WTC11 (cell line): ENCODE results near the gene DNM1. TPM values are rescaled to one million over a fixed set of nuclear protein-coding genes. Genes with fewer than 3 reads are reported as not detected.

Source experiments
- ATAC-seq: fragments of 200-7000 bp; cut with Tn5 transposase; 2 replicates; pipeline ENCODE4 v1.10.0; 2021; ENCODE audit warnings: mild to moderate bottlenecking, moderate library complexity
- CTCF ChIA-PET: fragments of 300-600 bp; sonication (Branson Sonifier 250); formaldehyde crosslinking; loops from one replicate; lab custom pipeline; 2021; ENCODE audit warnings: antibody characterized with exemption; lab: Charles Lee
- POLR2A ChIA-PET: fragments of 350-600 bp; sonication (Branson Sonifier 250); formaldehyde crosslinking; loops from one replicate; lab custom pipeline; 2021; ENCODE audit warnings: antibody characterized with exemption; lab: Charles Lee
- DNase-seq: peaks from one replicate; pipeline ENCODE4 v3.0.0; 2021; ENCODE audit warnings: low spot score
- H3K27ac Mint-ChIP-seq: 2 replicates; pipeline ENCODE4 v1.8.0; 2021; ENCODE audit warnings: mixed read lengths
- H3K27me3 Mint-ChIP-seq: 2 replicates; pipeline ENCODE4 v1.8.0; 2021; ENCODE audit warnings: low read depth, mild to moderate bottlenecking, moderate library complexity, mixed read lengths
- H3K36me3 Mint-ChIP-seq: 2 replicates; pipeline ENCODE4 v1.8.0; 2021; ENCODE audit warnings: mixed read lengths
- H3K4me1 Mint-ChIP-seq: 2 replicates; pipeline ENCODE4 v1.8.0; 2022; ENCODE audit warnings: mixed read lengths
- H3K4me3 Mint-ChIP-seq: 2 replicates; pipeline ENCODE4 v1.8.0; 2021; ENCODE audit warnings: mild to moderate bottlenecking, moderate library complexity, mixed read lengths
- H3K9me3 Mint-ChIP-seq: 2 replicates; pipeline ENCODE4 v1.8.0; 2021; ENCODE audit warnings: mixed read lengths
- ATF6 ChIP-seq: sonication (generic); formaldehyde crosslinking; IDR thresholded peaks from 2 replicates; pipeline ENCODE4 v1.8.1; 2023; ENCODE audit warnings: mild to moderate bottlenecking, missing genetic modification reagents
- ELF4 ChIP-seq: sonication (generic); formaldehyde crosslinking; IDR thresholded peaks from 2 replicates; pipeline ENCODE4 v1.8.1; 2022; ENCODE audit warnings: low read depth, mild to moderate bottlenecking, moderate library complexity, missing genetic modification reagents
- ERG ChIP-seq: fragments of 250-450 bp; sonication (Bioruptor Pico); IDR thresholded peaks from 2 replicates; pipeline ENCODE4 v1.8.0; 2021; ENCODE audit warnings: mild to moderate bottlenecking
- FOXP4 ChIP-seq: sonication (generic); formaldehyde crosslinking; IDR thresholded peaks from 2 replicates; pipeline ENCODE4 v1.8.0; 2022; ENCODE audit warnings: mild to moderate bottlenecking, missing genetic modification reagents
- GABPB1 ChIP-seq: sonication (generic); formaldehyde crosslinking; IDR thresholded peaks from 2 replicates; pipeline ENCODE4 v1.8.1; 2023; ENCODE audit warnings: mild to moderate bottlenecking, missing genetic modification reagents
- GRHL2 ChIP-seq: fragments of 250-450 bp; sonication (Bioruptor Pico); IDR thresholded peaks from 2 replicates; pipeline ENCODE4 v1.8.0; 2022; ENCODE audit warnings: mild to moderate bottlenecking, moderate library complexity; ENCODE audit not compliant: insufficient replicate concordance, severe bottlenecking
- HMGA2 ChIP-seq: fragments of 250-450 bp; sonication (Bioruptor Pico); IDR thresholded peaks from 2 replicates; pipeline ENCODE4 v1.4.0; 2021; ENCODE audit warnings: mild to moderate bottlenecking, moderate library complexity
- IRF2 ChIP-seq: sonication (generic); formaldehyde crosslinking; IDR thresholded peaks from 2 replicates; pipeline ENCODE4 v1.8.0; 2022; ENCODE audit warnings: low read depth, missing genetic modification reagents, borderline replicate concordance
- MYBL2 ChIP-seq: sonication (generic); formaldehyde crosslinking; IDR thresholded peaks from 2 replicates; pipeline ENCODE4 v1.8.1; 2023; ENCODE audit warnings: mild to moderate bottlenecking, moderate library complexity, missing genetic modification reagents
- NFATC4 ChIP-seq: fragments of 250-450 bp; sonication (Bioruptor Pico); IDR thresholded peaks from 2 replicates; pipeline ENCODE4 v1.9.0; 2021; ENCODE audit warnings: mild to moderate bottlenecking
- NR2C2 ChIP-seq: sonication (generic); formaldehyde crosslinking; IDR thresholded peaks from 2 replicates; pipeline ENCODE4 v1.8.0; 2022; ENCODE audit warnings: mild to moderate bottlenecking, missing genetic modification reagents
- PRDM15 ChIP-seq: sonication (generic); formaldehyde crosslinking; IDR thresholded peaks from 2 replicates; pipeline ENCODE4 v1.8.0; 2022; ENCODE audit warnings: missing genetic modification reagents
- PREB ChIP-seq: sonication (generic); formaldehyde crosslinking; IDR thresholded peaks from 2 replicates; pipeline ENCODE4 v1.8.1; 2022; ENCODE audit warnings: mild to moderate bottlenecking, missing genetic modification reagents, moderate library complexity, borderline replicate concordance
- RELA ChIP-seq: sonication (generic); formaldehyde crosslinking; IDR thresholded peaks from 2 replicates; pipeline ENCODE4 v1.8.1; 2022; ENCODE audit warnings: missing genetic modification reagents, mild to moderate bottlenecking, borderline replicate concordance
- SMAD4 ChIP-seq: sonication (generic); formaldehyde crosslinking; IDR thresholded peaks from 2 replicates; pipeline ENCODE4 v1.8.0; 2022; ENCODE audit warnings: mild to moderate bottlenecking, missing genetic modification reagents
- SOX15 ChIP-seq: fragments of 250-450 bp; sonication (Bioruptor Pico); IDR thresholded peaks from 2 replicates; pipeline ENCODE4 v1.9.0; 2021; ENCODE audit warnings: mild to moderate bottlenecking
- TEAD1 ChIP-seq: sonication (generic); formaldehyde crosslinking; IDR thresholded peaks from 2 replicates; pipeline ENCODE4 v1.8.0; 2022; ENCODE audit warnings: mild to moderate bottlenecking, missing genetic modification reagents
- ZNF532 ChIP-seq: fragments of 250-450 bp; sonication (Bioruptor Pico); IDR thresholded peaks from 2 replicates; pipeline ENCODE4 v1.9.0; 2021; ENCODE audit warnings: mild to moderate bottlenecking, borderline replicate concordance
- total RNA-seq: library from RNA; stranded (reverse); gene quantifications from 3 replicates; pipeline ENCODE4 v1.2.3, GENCODE V29; 2021

The DNM1 gene
- total RNA-seq, 1 experiment from 2014 or later: 79.0 TPM

- DNase-seq (no peak), ATAC-seq (no peak)
- CTCF ChIA-PET: interaction anchor here (1.4 to 2.7 kb wide), 2 partner anchors 12 to 125 kb away, joined by 4 to 7 read pairs; no protein-coding TSS in a partner anchor
- Mint-ChIP-seq H3K27me3 (no peaks in the 10 kb centered on the region), H3K4me1 (peaks cover 15% of the 10 kb centered on the region), H3K4me3 (no peak overlapping the region), H3K36me3 (peaks cover 5% of the 10 kb centered on the region), H3K27ac (no peak overlapping the region), H3K9me3 (no peaks in the 10 kb centered on the region)
- POLR2A ChIA-PET: no interaction called here
- TF ChIP-seq TEAD1 (CRISPR knock-in tag) (no peak), SOX15 (CRISPR knock-in tag) (no peak), ELF4 (CRISPR knock-in tag) (no peak), RELA (CRISPR knock-in tag) (no peak), SMAD4 (CRISPR knock-in tag) (no peak), GABPB1 (CRISPR knock-in tag) (no peak), NFATC4 (no peak), PRDM15 (no peak), MYBL2 (CRISPR knock-in tag) (no peak), NR2C2 (CRISPR knock-in tag) (no peak), ERG (CRISPR knock-in tag) (no peak)
These were observed 39.6 kb downstream of the DNM1 start for GRCh38 chr9:128242828-128243214.

- no peak for ATAC-seq
- no peak for DNase-seq
- H3K36me3 Mint-ChIP-seq: peaks cover 6% of the 10 kb centered on the region
- ChIA-PET CTCF (interaction anchor here (1.4 to 2.7 kb wide), 2 partner anchors 12 to 126 kb away, joined by 4 to 7 read pairs; no protein-coding TSS in a partner anchor), POLR2A (no interaction called here)
- H3K27me3 Mint-ChIP-seq: peaks cover under 1% of the 10 kb centered on the region; the same call in 1 of the 2 replicates
- H3K4me3 Mint-ChIP-seq: no peak overlapping the region
- no peaks in the 10 kb centered on the region for H3K9me3 Mint-ChIP-seq
- H3K27ac Mint-ChIP-seq: no peak overlapping the region
- peaks cover 15% of the 10 kb centered on the region for H3K4me1 Mint-ChIP-seq
- TF ChIP-seq IRF2 (CRISPR knock-in tag): no peak
- TF ChIP-seq PREB (CRISPR knock-in tag): no peak
- TF ChIP-seq HMGA2 (CRISPR knock-in tag): no peak
- no peak for TF ChIP-seq ATF6
- TF ChIP-seq GRHL2: no peak
- no peak for TF ChIP-seq FOXP4 (CRISPR knock-in tag)
- no peak for TF ChIP-seq ZNF532
These were observed 40.2 kb downstream of the DNM1 start for GRCh38 chr9:128243215-128244018.
